Adrenal gland (tissue), 12 donors: ENCODE data around the gene EIF4G3. TPM values are rescaled to one million over a fixed set of nuclear protein-coding genes. Genes with fewer than 3 reads are reported as not detected.

ENCODE experiments used
- DNase-seq, 7 donors: peaks; one replicate each; pipeline ENCODE4 v3.0.0-alpha.2; 2019 to 2020
- H3K27ac ChIP-seq, 5 donors: fragments of 200-600 bp; sonication (generic) in 4 of 5; 1 replicate in 3 of 5; 2 replicates in 2 of 5; pipeline versions ENCODE4 v1.5.1 to v1.8.0; 2016 to 2020; ENCODE audit warnings: mild to moderate bottlenecking in 1 of 5
- H3K27me3 ChIP-seq: fragments of 200-600 bp; 2 replicates; pipeline ENCODE4 v1.8.0; 2021
- H3K36me3 ChIP-seq, 2 donors: fragments of 200-600 bp; replicated peaks in 1 of 2; 1 replicate in 1 of 2; 2 replicates in 1 of 2; pipeline versions ENCODE4 v1.5.1 to v1.8.0; 2018 to 2022
- H3K4me1 ChIP-seq, 2 donors: fragments of 200-600 bp; replicated peaks in 1 of 2; 1 replicate in 1 of 2; 2 replicates in 1 of 2; pipeline versions ENCODE4 v1.5.1 to v1.8.0; 2018 to 2021
- H3K4me3 ChIP-seq, 4 donors: fragments of 200-600 bp; sonication (generic) in 3 of 4; one replicate each; pipeline ENCODE4 v1.5.1; 2016 to 2018
- H3K9me3 ChIP-seq, 3 donors: fragments of 200-600 bp; sonication (generic) in 1 of 3; replicated peaks in 1 of 3; 1 replicate in 2 of 3; 2 replicates in 1 of 3; pipeline versions ENCODE4 v1.5.1 to v1.8.0; 2016 to 2021
- CTCF ChIP-seq, 6 experiments: fragments of 450-650 bp in 4 of 6; fragments of 200-600 bp in 2 of 6; sonication (generic) in 1 of 6; IDR thresholded peaks; 1 replicate in 5 of 6; 2 replicates in 1 of 6; pipeline versions ENCODE4 v1.5.1 to v1.8.0; 2016 to 2021; ENCODE audit warnings: antibody characterized with exemption in 6 of 6, mild to moderate bottlenecking in 2 of 6, moderate library complexity in 1 of 6
- POLR2A ChIP-seq, 2 donors: fragments of 450-650 bp; IDR thresholded peaks; one replicate each; pipeline ENCODE4 v1.6.1; 2017; ENCODE audit warnings: antibody characterized with exemption in 2 of 2, mild to moderate bottlenecking in 2 of 2, moderate library complexity in 1 of 2
- WGBS, 4 donors: extraction: QIAGEN DNeasy Blood & Tissue Kit in 2 of 4; methylation state at CpG; one replicate each; pipeline versions ENCODE4 v1.1.5 to v1.1.7; 2013 to 2017; 5-methylcytosine and 5-hydroxymethylcytosine counted together
- intact Hi-C, 2 donors: fragments of 100-400 bp; cut with DNase I; formaldehyde crosslinking; loops; one replicate each; pipeline versions ENCODE4 v1.14.1 to v1.15.0; 2022 to 2023
- polyA plus RNA-seq, 3 donors: library from polyadenylated mRNA; stranded (reverse); fragments of 200-250 nt in 2 of 3; fragments of 350-450 nt in 1 of 3; fragmentation: Illumina TruSeq in 1 of 3; extraction: RNeasy Lipid Tissue Mini Kit (QIAGEN cat#74804) in 1 of 3; gene quantifications; one replicate each; pipeline ENCODE4 v1.2.3, GENCODE V29; 2013 to 2014
- total RNA-seq, 9 donors: library from RNA; depleted of rRNA in 4 of 9; stranded (reverse); fragments of >200 nt in 4 of 9; fragments of 120-200 nt in 1 of 9; fragmentation: NEBNext Ultra II Directional in 1 of 9; extraction: Animal tissue kit (Norgen Biotek cat#: 25700) in 1 of 9; gene quantifications; one replicate each; pipeline versions ENCODE4 v1.1.0 to v1.2.4, GENCODE V29; 2013 to 2023
- donor health status: healthy with polysubstance abuse.
- donor health status: Bipolar disorder and iron deficiency.
- donor health status: DM: yes; HTN: yes; CAD: no.
- donor health status: DM: no; HTN: no; CAD: no.
- donor health status: DM: no; HTN: no; CAD: no.
- donor health status: DM: yes; HTN: yes; CAD: no.

The EIF4G3 gene
- total and polyA plus RNA-seq, 12 donors: 30.7 to 58.7 (median 51.6) TPM

- no peaks in the 10 kb centered on the region for H3K4me1 ChIP-seq
- no peaks in the 10 kb centered on the region for H3K9me3 ChIP-seq
- 79 to 82% (median 82%) methylated on average over 3 of the region's 3 CpGs for WGBS, 4 donors
- H3K27me3 ChIP-seq: no peaks in the 10 kb centered on the region
- intact Hi-C loops: no loop called here
- no peaks in the 10 kb centered on the region for H3K36me3 ChIP-seq
- DNase-seq: no peak
- H3K27ac ChIP-seq: no peak overlapping the region
- TF ChIP-seq POLR2A (IDR thresholded peaks at IDR 0.05) (no peak), CTCF (IDR thresholded peaks at IDR 0.05) (no peak)
- H3K4me3 ChIP-seq: no peak overlapping the region
Measured at GRCh38 chr1:20885121-20885520, 291.6 kb downstream of the EIF4G3 start.

- Histone ChIP-seq H3K4me3 (no peak overlapping the region), H3K9me3 (no peaks in the 10 kb centered on the region), H3K27me3 (no peaks in the 10 kb centered on the region), H3K4me1 (no peaks in the 10 kb centered on the region), H3K36me3 (no peaks in the 10 kb centered on the region), H3K27ac (no peak overlapping the region)
- TF ChIP-seq POLR2A (IDR thresholded peaks at IDR 0.05) (no peak), CTCF (IDR thresholded peaks at IDR 0.05) (no peak)
- 91 to 95% (median 94%) methylated on average over 3 of the region's 3 CpGs for WGBS, 4 donors
- no peak for DNase-seq
- intact Hi-C loops: no loop called here
Measured at GRCh38 chr1:20884513-20884912, 292.2 kb downstream of the EIF4G3 start.

- whole genome bisulfite sequencing, 4 donors: 71 to 82% (median 78%) methylated on average over 3 of the region's 3 CpGs
- peaks cover 0 to 7% of the 10 kb centered on the region in 2 donors for H3K36me3 ChIP-seq
- no peaks in the 10 kb centered on the region for H3K4me1 ChIP-seq
- H3K9me3 ChIP-seq: no peaks in the 10 kb centered on the region
- intact Hi-C loops: no loop called here
- DNase-seq: no peak
- H3K27ac ChIP-seq: no peak overlapping the region
- no peak overlapping the region for H3K4me3 ChIP-seq
- TF ChIP-seq CTCF (IDR thresholded peaks at IDR 0.05) (no peak), POLR2A (IDR thresholded peaks at IDR 0.05) (no peak)
- no peaks in the 10 kb centered on the region for H3K27me3 ChIP-seq
Measured at GRCh38 chr1:20883766-20884165, 292.9 kb downstream of the EIF4G3 start.

- TF ChIP-seq CTCF (IDR thresholded peaks at IDR 0.05) (no peak), POLR2A (IDR thresholded peaks at IDR 0.05) (no peak)
- intact Hi-C loops: no loop called here
- H3K27ac ChIP-seq: no peak overlapping the region
- no peak overlapping the region for H3K4me3 ChIP-seq
- no peak for DNase-seq
- H3K4me1 ChIP-seq: no peaks in the 10 kb centered on the region
- no peaks in the 10 kb centered on the region for H3K9me3 ChIP-seq
- no peaks in the 10 kb centered on the region for H3K27me3 ChIP-seq
- peaks cover 0 to 13% of the 10 kb centered on the region in 2 donors for H3K36me3 ChIP-seq
- WGBS, 4 donors: 78 to 82% (median 81%) methylated on average over 5 of the region's 5 CpGs
Measured at GRCh38 chr1:20882837-20883236, 293.9 kb downstream of the EIF4G3 start.
